Ishikawa (cell line): ENCODE results near the gene SGO1.

Experiments
- CEBPB ChIP-seq: IDR thresholded peaks from 2 replicates; pipeline ENCODE4 v1.6.1; 2012
- CREB1 ChIP-seq: IDR thresholded peaks from 2 replicates; pipeline ENCODE4 v1.6.1; 2012; ENCODE audit warnings: low read depth
- EGR1 ChIP-seq: IDR thresholded peaks from 2 replicates; pipeline ENCODE4 v1.6.1; 2012
- EP300 ChIP-seq: IDR thresholded peaks from 2 replicates; pipeline ENCODE4 v1.6.1; 2012; ENCODE audit warnings: borderline replicate concordance
- FOXM1 ChIP-seq: IDR thresholded peaks from 2 replicates; pipeline ENCODE4 v1.6.1; 2012; ENCODE audit warnings: low read depth, borderline replicate concordance
- MAX ChIP-seq: IDR thresholded peaks from 2 replicates; pipeline ENCODE4 v1.6.1; 2012
- NFIC ChIP-seq: IDR thresholded peaks from 2 replicates; pipeline ENCODE4 v1.6.1; 2012
- RAD21 ChIP-seq: IDR thresholded peaks from 2 replicates; pipeline ENCODE4 v1.6.1; 2012; ENCODE audit warnings: low read depth
- REST ChIP-seq: IDR thresholded peaks from 2 replicates; pipeline ENCODE4 v1.6.1; 2012; ENCODE audit warnings: low read depth, mild to moderate bottlenecking
- TAF1 ChIP-seq: IDR thresholded peaks from 2 replicates; pipeline ENCODE4 v1.6.1; 2012; ENCODE audit warnings: low read depth, mild to moderate bottlenecking
- TCF12 ChIP-seq: IDR thresholded peaks from 2 replicates; pipeline ENCODE4 v1.6.1; 2012; ENCODE audit warnings: low read depth
- TEAD4 ChIP-seq: IDR thresholded peaks from 2 replicates; pipeline ENCODE4 v1.6.1; 2012
- USF1 ChIP-seq: IDR thresholded peaks from 2 replicates; pipeline ENCODE4 v1.6.1; 2012
- YY1 ChIP-seq: IDR thresholded peaks from 2 replicates; pipeline ENCODE4 v1.6.1; 2012; ENCODE audit warnings: low read depth
- ZBTB7A ChIP-seq: IDR thresholded peaks from 2 replicates; pipeline ENCODE4 v1.6.1; 2012; ENCODE audit warnings: low read depth

The SGO1 gene

GRCh38 chr3:20136231-20136630 is 49.8 kb downstream of the SGO1 start:
- TF ChIP-seq MAX (no peak), EP300 (no peak), YY1 (no peak), NFIC (no peak), ZBTB7A (no peak), FOXM1 (no peak), RAD21 (no peak), REST (no peak), CREB1 (no peak), USF1 (no peak), TEAD4 (no peak), EGR1 (no peak), TAF1 (no peak), TCF12 (no peak), CEBPB (no peak)

GRCh38 chr3:20130106-20130505 is 55.9 kb downstream of the SGO1 start:
- no peak for TF ChIP-seq USF1
- no peak for TF ChIP-seq TCF12
- TF ChIP-seq EGR1 = no peak
- no peak for TF ChIP-seq CEBPB
- no peak for TF ChIP-seq NFIC
- no peak for TF ChIP-seq TEAD4
- TF ChIP-seq FOXM1 = no peak
- TF ChIP-seq ZBTB7A = no peak
- TF ChIP-seq YY1 = no peak
- no peak for TF ChIP-seq CREB1
- no peak for TF ChIP-seq EP300
- no peak for TF ChIP-seq TAF1
- no peak for TF ChIP-seq RAD21

- TF ChIP-seq ZBTB7A (no peak), YY1 (no peak), EGR1 (no peak), REST (no peak), TAF1 (no peak), CEBPB (no peak), TEAD4 (no peak), EP300 (no peak), FOXM1 (no peak), USF1 (no peak), NFIC (no peak), TCF12 (no peak), MAX (no peak), CREB1 (no peak), RAD21 (no peak)
Measured at GRCh38 chr3:20128358-20128757, 57.6 kb downstream of the SGO1 start.

- TF ChIP-seq YY1 (no peak), MAX (no peak), EGR1 (no peak), ZBTB7A (no peak)
Measured at GRCh38 chr3:20125897-20126296, 60.1 kb downstream of the SGO1 start.

GRCh38 chr3:20125289-20125688 is 60.7 kb downstream of the SGO1 start:
- no peak for TF ChIP-seq EGR1
- no peak for TF ChIP-seq MAX
- TF ChIP-seq CREB1 = no peak
- no peak for TF ChIP-seq TEAD4
- TF ChIP-seq REST = no peak
- TF ChIP-seq USF1 = no peak
- no peak for TF ChIP-seq TAF1
- no peak for TF ChIP-seq CEBPB
- TF ChIP-seq ZBTB7A = no peak
- no peak for TF ChIP-seq TCF12
- TF ChIP-seq NFIC = no peak
- no peak for TF ChIP-seq YY1
- TF ChIP-seq RAD21 = no peak
- no peak for TF ChIP-seq FOXM1
- no peak for TF ChIP-seq EP300
